Cerebellar cortex (tissue), 1 donor: ENCODE measurements around the gene MDFIC.

Experiments used
- DNase-seq: peaks from one replicate; pipeline ENCODE4 v3.0.0-alpha.2; 2015; ENCODE audit warnings: low spot score

MDFIC gene

GRCh38 chr7:114928060-114928459, 6.2 kb downstream of the MDFIC start:
- DNase-seq: no peak

GRCh38 chr7:114929570-114929969, 7.7 kb downstream of the MDFIC start:
- no peak for DNase-seq

- no peak for DNase-seq
Observed at GRCh38 chr7:114930107-114930661, 8.3 kb downstream of the MDFIC start.

- no peak for DNase-seq
Observed at GRCh38 chr7:114930829-114931655, 9.1 kb downstream of the MDFIC start.

- DNase-seq: no peak
Observed at GRCh38 chr7:114931656-114932011, 9.7 kb downstream of the MDFIC start.

- DNase-seq: no peak
Observed at GRCh38 chr7:114932991-114933390, 11.1 kb downstream of the MDFIC start.

GRCh38 chr7:114933658-114934057, 11.8 kb downstream of the MDFIC start:
- no peak for DNase-seq

GRCh38 chr7:114934086-114934485, 12.2 kb downstream of the MDFIC start:
- DNase-seq: no peak

- no peak for DNase-seq
Observed at GRCh38 chr7:114934713-114935112, 12.8 kb downstream of the MDFIC start.

GRCh38 chr7:114936471-114936870, 14.6 kb downstream of the MDFIC start:
- no peak for DNase-seq

GRCh38 chr7:114937446-114937845, 15.6 kb downstream of the MDFIC start:
- no peak for DNase-seq

- no peak for DNase-seq
Observed at GRCh38 chr7:114938785-114939184, 16.9 kb downstream of the MDFIC start.

GRCh38 chr7:114939484-114940097, 17.7 kb downstream of the MDFIC start:
- no peak for DNase-seq

- DNase-seq: no peak
Observed at GRCh38 chr7:114940220-114940619, 18.3 kb downstream of the MDFIC start.

GRCh38 chr7:114941692-114942091, 19.8 kb downstream of the MDFIC start:
- DNase-seq: no peak

- no peak for DNase-seq
Observed at GRCh38 chr7:114942446-114943175, 20.7 kb downstream of the MDFIC start.

GRCh38 chr7:114943530-114943929, 21.6 kb downstream of the MDFIC start:
- no peak for DNase-seq

- DNase-seq: no peak
Observed at GRCh38 chr7:114943953-114944744, 22.3 kb downstream of the MDFIC start.

GRCh38 chr7:114944745-114945625, 23.1 kb downstream of the MDFIC start:
- no peak for DNase-seq

GRCh38 chr7:114949231-114949630, 27.3 kb downstream of the MDFIC start:
- DNase-seq: no peak

- DNase-seq: no peak
Observed at GRCh38 chr7:114952296-114952695, 30.4 kb downstream of the MDFIC start.
